Activated naive CD4-positive, alpha-beta T cell treated with anti-CD3 and anti-CD28 coated beads, Interleukin-2, amount 50 U/mL, for 16 hours (primary cell): ENCODE measurements around the gene MVD.

Experiments used
- DNase-seq: peaks from one replicate; pipeline ENCODE4 v3.0.0-alpha.2; 2020

The MVD gene

GRCh38 chr16:88639231-88640038 lies 23.5 kb downstream of the MVD start:
- no peak for DNase-seq

GRCh38 chr16:88638323-88639230 lies 24.3 kb downstream of the MVD start, which contains the start of gene IL17C:
Gene IL17C (plus strand): TSS chr16:88638572. CDS start chr16:88638642, 70 bp downstream.
- no peak for DNase-seq

- DNase-seq: no peak
Observed at GRCh38 chr16:88636488-88637265, 26.2 kb downstream of the MVD start.

- no peak for DNase-seq
Observed at GRCh38 chr16:88635671-88636319, 27.1 kb downstream of the MVD start.

- DNase-seq: no peak
Observed at GRCh38 chr16:88634994-88635670, 27.8 kb downstream of the MVD start.

- DNase-seq: peak; percentile 39
Observed at GRCh38 chr16:88634141-88634993, 28.5 kb downstream of the MVD start.

- DNase-seq: peak; percentile 35
Observed at GRCh38 chr16:88633684-88634140, 29.2 kb downstream of the MVD start.

GRCh38 chr16:88632587-88632930 lies 30.3 kb downstream of the MVD start:
- DNase-seq: no peak

GRCh38 chr16:88631920-88632586 lies 30.8 kb downstream of the MVD start:
- no peak for DNase-seq

GRCh38 chr16:88631384-88631783 lies 31.5 kb downstream of the MVD start:
- DNase-seq: no peak

- DNase-seq: no peak
Observed at GRCh38 chr16:88630941-88631340, 31.9 kb downstream of the MVD start.

GRCh38 chr16:88630433-88630832 lies 32.5 kb downstream of the MVD start:
- no peak for DNase-seq

- DNase-seq: no peak
Observed at GRCh38 chr16:88629835-88630234, 33.1 kb downstream of the MVD start.

GRCh38 chr16:88628512-88628974 lies 34.3 kb downstream of the MVD start:
- DNase-seq: no peak

- no peak for DNase-seq
Observed at GRCh38 chr16:88627531-88628411, 35.1 kb downstream of the MVD start.

- no peak for DNase-seq
Observed at GRCh38 chr16:88626646-88627045, 36.2 kb downstream of the MVD start.

GRCh38 chr16:88624977-88625576 lies 37.8 kb downstream of the MVD start:
- no peak for DNase-seq

- no peak for DNase-seq
Observed at GRCh38 chr16:88624481-88624880, 38.4 kb downstream of the MVD start.

GRCh38 chr16:88623858-88624257 lies 39.0 kb downstream of the MVD start:
- DNase-seq: no peak
